ENCODE measurements around the gene SLC35F2.
"Not testable (repeated sequence)": the region's sequence is repeated elsewhere in the genome, so short reads cannot be mapped to it uniquely, and the experiment has no call there.

SLC35F2 gene

DNA sequence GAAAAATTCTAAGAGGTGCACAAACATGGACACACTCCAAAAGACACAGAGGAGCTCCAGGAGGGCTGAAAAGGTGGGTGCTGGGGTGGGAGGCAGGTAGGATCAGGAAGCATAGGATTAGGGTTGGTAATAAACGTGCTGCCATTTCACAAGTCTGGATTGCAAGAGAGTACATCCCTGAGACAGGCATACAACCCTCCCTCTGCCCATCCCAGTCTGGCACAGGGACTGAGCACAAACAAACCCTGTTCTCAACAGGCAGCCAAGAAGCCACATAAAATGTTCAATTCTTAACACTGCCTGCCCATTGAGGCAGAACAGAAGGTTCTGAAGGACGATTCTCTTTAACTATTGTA lies 18.5 kb downstream of the SLC35F2 start:
- no peak for DNase-seq

DNA sequence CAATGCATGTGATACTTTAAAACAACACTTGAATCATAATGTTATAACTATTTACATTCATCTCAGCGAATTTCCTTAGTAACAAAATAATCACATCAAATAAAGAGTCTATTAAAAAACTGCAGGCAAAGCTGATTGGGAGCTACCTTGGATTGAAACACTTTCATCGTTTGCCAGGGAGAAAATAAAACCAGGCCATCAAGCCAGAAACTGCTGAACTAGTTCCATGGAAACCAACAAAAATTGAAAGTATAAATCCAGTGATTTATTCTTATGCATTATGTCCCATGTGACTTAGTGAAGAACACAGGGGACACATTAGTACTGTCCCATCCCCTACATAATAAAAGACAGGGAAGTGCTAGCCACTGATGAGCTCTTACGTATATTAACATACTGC lies 21.7 kb downstream of the SLC35F2 start:
- DNase-seq, result no peak

DNA sequence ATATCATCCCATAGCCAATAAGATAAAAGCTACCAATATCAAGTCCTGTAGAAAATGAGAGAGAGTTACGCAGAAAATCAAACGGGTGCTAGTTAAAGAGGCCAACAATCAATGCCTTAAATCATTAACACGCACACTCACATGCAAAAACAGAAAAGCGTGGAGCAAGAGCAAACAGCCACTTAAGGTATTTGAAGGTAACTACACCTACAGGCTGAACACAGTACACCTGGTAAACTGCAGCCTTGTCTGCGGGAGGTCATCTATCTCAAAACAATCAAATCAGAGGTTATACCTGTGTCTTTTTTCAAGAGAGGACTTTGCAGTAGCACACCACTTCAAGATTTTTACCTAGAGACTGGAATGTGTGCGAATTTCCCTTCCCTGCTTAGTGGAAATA lies 23.6 kb downstream of the SLC35F2 start:
- DNase-seq, result no peak

DNA sequence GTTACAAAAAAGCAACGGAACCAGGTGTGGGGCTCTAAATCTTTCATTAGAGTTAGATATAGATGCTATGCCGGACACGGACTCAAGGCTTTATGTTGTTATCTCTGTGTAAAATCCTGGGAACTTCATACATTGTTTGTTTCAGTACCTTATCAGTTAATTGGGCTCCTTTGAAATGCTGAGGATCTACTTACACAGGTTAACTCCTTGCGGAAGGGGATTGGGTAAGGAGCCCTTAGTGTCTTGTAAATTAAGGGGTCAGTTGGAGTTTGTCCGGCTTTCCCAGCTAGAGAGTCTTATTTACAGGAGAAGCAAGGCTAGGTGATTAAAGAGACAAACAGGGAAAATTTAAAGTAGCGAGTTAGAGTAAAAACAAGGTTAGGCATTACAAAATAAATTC lies 24.7 kb downstream of the SLC35F2 start:
- not testable (repeated sequence) for DNase-seq

DNA sequence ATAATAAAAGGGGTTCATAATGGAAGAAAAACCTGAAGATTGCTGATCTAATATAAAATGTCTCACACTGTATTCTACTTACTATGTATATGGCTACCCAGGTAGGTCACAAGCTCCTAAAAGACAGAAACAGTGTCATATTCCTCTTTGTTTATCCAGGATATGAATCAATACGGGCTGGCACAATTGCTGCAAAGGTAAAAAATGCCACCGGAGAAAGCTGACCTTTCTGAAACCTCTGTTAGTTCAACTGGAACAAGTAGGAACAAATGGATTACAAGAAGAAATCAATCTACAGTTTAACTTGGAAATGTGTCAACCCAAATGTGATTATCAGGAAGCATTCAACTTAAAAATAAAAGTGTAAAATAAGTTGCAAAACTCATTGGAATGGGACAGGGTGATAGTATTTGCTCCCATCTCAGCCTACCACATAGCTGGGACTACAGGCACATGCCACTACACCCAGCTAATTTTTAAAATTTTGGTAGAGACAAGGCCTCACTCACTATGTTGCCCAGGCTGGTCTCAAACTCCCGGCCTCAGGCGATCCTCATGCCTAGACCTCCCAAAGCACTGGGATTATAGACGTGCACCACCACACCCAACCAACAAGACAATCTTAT lies 27.6 kb downstream of the SLC35F2 start:
- no peak for DNase-seq

DNA sequence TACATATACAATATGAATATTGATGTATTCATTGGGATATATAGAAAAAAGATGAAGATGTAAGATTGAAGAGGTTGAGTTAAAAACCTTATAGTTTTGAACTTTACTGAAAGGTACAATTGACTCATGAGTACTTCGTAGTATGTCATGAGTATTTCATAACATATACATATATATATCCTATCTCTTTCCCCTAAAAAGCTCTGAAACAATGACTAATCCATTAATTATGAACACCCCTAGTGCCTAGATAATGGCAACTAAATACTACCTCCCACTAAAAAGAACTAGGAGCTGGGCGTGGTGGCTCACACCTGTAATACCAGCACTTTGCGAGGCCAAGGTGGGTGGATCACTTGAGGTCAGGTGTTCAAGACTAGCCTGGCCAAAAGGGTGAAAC lies 31.5 kb downstream of the SLC35F2 start:
- DNase-seq, result no peak

DNA sequence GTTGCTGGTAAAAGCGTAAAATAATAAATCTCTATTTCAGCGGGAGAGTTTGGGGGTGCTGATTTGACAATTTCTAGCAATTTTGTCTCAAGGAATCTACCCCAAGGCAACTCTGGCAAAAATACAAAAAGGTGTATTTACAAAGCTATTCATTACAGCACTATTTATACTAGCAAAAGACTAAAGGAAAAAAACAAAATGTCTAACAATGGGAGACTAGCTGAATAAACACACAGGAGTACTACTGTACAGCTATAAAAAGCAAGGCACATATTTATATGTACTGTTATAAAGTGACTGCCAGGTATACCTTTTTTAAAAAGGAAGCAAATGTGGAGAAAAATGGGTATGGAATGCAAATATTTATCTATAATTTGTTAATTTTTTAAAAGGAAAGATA lies 32.7 kb downstream of the SLC35F2 start:
- DNase-seq, result no peak

DNA sequence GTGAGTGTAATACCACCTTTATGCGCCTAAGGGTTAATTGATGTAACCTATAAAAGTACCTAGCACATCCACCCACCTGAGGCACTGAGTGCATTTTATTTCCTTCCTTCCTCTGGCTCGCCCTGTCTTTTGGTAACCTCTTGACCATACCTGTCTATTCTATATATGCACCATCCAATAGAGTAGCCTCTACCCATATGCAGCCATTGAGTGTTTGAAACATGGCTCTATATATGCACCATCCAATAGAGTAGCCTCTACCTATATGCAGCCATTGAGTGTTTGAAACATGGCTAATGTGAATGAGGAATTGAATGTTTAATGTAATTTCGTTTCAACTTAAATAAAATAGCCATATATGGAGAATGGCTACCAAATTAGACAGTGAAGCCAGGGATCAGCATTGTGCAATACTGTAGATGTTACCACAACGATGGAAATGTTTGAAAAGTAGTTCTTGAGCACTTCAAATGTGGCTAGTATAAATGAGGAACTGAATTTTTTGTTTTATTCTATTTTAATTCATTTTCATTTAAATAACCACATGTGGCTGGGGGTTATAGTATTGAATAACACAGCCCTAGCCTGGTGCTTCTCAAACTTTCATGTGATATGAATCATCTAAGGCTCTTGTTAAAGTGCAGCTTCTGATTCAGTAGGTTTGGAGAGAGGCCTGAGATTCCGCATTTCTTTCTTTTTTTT lies 33.8 kb downstream of the SLC35F2 start:
- no peak for DNase-seq

DNA sequence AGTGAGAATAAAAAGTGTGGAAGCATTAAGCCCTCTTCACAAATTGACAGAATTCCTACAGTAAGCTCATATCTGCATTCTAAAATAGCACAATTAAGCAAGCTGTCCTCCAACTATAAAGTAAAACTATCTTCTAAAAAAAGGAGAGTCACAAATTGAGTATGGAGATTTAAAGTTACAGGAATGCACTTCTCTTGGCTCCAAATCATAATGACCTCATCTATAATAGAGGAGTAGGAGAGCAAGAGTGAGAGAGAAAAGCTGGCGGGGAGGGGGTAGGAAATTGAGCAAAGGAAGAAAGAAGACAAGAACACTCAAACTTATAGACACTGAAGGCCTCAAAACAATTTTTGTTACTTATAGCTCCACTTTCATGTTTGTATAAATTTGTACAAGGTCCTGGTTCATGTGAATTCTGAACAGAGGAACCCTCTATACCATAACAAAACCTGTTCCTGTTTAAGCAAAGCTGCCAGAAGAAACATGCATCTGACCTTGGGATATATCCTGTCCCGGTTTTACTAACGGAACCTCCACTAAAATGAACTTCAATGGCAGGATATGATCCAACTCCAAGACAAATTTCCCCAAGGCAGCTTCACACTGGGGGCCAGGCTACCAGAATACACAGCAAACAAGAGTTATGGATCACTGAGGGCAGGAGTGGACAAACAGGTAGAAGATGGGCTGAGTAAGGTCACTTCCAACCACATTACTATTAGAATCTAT lies 37.2 kb downstream of the SLC35F2 start:
- no peak for DNase-seq

DNA sequence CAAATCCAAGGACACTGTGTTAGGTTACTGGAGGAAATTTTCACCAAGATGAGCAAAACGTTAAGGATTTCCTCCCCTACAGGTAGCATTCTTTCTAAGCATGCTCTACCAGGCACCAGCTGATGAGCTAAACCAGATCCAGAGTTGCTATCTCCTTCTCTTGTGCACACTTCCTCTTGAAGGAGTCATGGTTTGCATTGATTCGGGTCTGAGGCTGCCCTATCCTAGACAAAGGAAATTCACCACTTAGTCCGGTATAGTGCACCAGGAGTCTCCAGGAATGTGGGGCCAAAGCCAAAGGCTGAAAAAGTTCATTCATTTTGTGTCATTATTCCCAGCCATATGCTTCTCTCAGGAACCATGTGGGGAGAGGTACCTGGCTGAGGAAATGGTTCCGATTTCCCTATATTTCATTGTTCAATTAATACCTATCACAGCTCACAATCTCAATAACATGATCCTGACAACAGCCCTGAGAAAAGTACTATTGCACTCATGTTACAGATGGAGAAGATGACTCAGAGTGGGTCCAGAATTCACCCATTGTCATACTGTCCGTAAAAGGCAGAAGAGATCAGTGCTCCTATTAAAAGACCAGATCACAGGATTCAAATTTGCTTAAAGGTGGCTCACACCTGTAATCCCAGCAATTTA lies 39.1 kb downstream of the SLC35F2 start:
- no peak for DNase-seq

DNA sequence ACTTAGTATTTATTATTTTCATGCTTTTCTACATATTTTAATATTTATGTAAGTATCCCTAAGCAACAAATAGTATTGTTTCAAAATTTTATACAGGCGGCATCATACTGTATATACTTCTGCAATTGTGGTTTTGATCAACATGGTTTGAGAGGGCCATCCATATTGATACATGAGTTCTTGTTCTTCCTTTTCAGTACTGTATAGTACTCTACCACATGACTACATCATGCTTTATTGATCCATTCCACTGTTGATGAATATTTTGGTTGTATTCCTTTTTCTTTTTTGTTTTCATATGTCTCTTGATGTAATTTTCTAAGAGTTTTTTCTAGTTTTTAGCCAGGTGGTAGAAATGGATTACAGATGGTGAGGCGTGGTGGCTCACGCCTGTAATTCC lies 40.1 kb downstream of the SLC35F2 start:
- DNase-seq, result no peak

DNA sequence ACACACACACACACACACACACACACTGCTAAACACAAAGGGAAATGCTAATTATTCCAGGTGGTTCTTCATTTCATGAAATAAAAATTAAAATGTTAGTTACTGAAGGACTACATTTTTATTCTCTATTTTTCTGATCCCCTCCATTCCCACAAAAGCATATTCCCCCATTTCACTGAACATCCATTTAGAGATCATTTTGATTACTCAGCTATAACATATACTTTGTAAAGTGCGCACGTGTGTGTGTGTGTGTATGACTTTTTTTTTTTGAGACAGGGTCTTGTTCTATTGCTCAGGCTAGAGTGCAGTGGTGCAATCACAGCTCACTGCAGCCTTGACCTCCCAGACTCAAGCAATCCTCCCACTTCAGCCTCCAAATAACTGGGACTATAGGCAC lies 42.6 kb downstream of the SLC35F2 start:
- DNase-seq, result no peak

DNA sequence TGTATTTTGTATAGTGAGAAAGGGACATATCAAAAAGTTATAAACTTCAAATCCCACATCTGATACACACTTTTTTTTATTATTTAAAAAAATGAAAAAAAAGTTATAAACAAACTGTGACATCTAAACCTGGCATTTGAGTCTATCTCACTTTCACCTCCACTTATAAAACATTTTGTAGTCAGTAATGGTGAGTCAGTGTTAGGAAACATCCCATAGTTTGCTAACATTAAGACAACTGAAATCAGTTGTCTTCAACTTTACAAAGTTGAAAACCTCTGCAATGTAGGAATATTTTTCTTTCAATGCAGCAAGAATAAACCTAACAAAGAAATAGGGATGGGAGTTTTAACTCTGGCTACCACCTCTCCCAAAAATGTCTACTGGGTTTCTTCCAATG lies 47.7 kb downstream of the SLC35F2 start:
- DNase-seq, result no peak

DNA sequence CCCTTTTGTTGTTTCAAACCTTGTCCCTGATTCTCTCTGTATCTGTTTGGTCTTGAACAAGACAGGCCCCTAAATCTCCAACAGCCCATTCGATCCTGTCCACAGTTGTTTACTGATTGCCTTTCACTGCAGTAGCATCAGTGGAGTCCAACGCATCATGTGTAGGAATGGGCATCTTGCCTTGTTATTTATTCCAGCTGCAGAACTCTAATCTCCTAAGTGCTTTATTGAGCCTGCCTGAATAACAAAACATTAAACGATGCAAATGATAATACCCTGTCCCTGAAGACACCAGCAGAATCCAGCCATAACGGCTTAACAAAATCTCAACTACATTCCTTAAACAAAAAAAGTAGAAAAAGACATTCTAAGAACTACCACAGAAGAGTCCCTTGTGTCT lies 50.1 kb downstream of the SLC35F2 start:
- no peak for DNase-seq

DNA sequence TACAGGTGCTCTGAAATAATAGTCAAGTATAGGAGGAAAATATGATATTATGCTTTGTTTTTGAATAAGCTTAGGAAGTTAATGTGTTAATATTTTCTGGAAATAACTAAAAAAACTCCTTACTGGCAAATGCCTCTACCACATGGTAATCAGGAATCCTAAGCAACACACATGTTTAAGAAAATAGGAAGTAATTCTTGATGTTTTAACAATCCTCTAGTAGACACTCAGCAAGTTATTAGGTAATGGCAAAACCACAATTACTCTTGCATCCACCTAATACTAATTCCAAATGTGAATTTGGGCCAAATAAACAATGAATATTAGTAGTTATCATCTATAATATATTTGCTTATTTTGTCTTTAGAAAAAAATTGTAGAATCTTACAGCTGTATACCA lies 53.6 kb downstream of the SLC35F2 start:
- DNase-seq, result no peak

DNA sequence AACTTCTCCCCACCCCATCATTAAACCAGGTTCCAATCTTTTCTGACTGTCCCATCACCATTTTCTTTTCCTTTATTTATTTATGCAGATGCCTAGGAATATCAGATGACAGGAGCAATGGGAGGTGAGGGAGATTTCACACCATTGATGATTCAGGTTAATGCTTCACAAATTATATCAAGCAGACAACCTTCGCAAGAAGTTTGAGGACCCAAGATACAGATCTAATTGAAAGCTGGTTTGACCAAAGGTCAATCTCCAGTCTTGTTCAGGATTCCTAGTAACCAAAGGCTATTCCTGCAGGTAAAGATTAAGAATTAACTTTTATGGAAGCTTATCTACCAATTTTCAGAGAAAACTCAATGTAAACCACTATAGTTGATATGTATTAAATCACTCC lies 54.4 kb downstream of the SLC35F2 start:
- DNase-seq, result no peak

DNA sequence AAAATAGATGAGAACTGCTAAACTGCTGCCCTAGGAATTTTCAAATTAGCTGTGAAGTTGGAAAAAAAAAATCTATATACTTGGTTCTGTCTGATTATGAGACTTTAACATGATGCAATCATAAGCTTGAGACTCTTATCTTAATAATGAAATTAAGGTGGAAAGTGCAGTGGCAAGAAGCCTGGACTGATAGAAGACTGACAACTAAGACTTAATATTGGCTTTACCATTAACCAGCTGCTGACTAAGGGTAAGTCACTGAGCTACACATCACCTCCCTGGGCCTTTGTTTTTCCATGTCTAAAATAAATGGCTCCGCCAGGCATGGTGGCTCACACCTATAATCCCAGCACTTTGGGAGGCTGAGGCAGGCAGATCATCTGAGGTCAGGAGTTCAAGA lies 56.9 kb downstream of the SLC35F2 start:
- DNase-seq, result no peak

DNA sequence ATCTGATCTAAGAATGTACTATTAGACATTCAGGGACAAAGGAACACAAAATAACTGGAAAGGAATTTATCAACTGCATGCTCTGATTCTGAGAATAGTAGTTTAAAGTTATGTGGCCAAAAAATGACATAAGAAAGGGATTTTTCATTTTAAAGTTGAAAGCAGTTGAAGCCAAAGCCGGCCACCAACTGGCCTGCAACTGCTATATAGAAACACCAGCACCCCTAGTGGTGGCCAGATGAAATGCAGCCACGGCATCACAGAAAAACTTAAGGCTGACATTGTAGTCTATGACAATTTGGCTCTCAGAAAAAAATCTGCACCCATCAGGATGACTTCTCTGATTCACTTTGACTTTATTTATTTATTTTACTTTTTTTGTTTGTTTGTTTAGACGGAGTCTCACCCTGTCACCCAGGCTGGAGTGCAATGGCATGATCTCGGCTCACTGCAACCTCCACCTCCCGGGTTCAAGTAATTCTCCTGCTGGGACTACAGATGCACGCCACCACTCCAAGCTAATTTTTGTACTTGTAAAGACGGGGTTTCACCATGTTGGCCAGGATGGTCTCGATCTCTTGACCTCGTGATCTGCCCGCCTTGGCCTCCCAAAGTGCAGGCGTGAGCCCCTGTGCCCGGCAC lies 59.2 kb downstream of the SLC35F2 start:
- DNase-seq, result peak; percentile 55 to 65

DNA sequence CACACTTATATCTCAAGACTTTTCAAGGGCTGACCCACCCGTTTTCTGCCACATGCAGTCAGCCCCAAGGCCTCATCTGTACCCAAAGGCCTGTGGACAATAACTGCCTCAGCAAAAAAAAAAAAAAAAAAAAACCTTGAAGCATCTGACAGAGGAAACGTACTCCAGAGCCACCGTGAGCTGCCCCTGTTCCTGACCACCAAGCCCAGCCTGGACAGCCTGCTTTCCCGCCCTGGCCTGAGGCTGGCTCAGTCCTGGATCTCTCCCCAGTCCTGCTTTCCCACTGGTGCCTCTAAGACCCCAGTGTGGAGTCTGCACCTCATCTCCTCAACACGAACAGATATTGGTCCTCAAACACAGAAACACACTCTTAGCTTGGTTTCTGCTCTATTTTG lies 66.5 kb downstream of the SLC35F2 start:
- no peak for DNase-seq

DNA sequence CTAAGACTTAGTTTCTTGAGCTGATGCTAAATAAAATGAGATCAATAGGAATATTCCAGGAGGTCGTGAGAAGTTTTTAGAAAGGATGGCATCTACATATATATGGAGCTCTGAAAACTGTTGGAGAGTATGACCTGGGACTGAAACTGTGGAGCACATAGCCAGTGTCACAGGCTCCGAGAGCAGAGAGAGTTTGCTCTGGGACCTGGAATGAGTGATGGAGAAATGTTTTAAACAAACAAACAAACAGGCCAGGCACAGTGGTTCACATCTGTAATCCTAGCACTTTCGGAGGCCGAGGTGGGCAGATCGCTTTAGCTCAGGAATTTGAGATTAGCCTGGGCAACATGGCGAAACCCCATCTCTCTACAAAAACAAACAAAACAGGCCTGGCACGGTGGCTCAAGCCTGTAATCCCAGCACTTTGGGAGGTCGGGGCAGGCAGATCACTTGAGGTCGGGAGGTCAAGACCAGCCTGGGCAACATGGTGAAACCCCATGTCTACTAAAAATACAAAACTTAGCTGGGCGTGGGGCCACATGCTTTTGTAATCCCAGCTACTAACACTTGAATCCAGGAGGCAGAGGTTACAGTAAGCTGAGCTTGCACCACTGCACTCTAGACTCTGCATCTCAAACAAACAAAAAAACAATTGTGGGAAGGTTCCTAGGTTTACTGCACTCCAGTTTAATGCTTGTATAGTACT lies 67.1 kb downstream of the SLC35F2 start:
- DNase-seq, result no peak

DNA sequence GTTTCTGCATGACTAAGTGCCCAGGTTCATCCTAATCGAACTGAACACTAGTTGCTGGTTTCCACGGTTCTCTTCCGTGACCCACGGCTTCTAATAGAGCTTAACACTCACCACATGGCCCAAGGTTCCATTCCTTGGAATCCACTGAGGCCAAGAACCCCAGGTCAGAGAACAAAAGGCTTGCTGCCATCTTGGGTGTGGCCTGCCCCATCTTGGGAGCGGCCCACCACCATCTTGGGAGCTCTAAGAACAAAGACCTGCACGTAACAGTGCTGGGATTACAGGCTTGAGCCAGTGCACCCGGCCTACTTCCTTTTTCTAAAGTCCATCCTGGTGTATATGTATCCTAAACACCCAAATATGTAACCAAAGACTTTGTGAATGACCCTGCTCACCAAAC lies 68.8 kb downstream of the SLC35F2 start:
- no peak for DNase-seq

DNA sequence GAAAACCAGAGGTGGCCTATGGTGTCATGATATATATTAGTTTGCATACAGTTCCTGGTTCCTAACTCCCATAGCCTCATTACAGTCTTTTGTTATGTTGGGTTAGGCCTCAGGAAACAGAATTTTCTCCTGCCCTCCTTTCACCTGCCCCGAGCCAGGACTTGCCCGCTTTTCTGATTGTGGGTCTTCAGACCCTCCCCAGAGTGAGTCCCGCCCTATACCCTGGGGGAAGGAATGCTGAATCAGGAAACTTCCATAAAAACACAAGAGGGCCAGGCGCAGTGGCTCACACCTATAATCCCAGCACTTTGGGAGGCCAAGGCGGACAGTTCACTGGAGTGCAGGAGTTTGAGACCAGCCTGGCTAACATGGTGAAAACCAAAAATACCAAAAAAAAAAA lies 70.9 kb downstream of the SLC35F2 start:
- DNase-seq, result no peak

DNA sequence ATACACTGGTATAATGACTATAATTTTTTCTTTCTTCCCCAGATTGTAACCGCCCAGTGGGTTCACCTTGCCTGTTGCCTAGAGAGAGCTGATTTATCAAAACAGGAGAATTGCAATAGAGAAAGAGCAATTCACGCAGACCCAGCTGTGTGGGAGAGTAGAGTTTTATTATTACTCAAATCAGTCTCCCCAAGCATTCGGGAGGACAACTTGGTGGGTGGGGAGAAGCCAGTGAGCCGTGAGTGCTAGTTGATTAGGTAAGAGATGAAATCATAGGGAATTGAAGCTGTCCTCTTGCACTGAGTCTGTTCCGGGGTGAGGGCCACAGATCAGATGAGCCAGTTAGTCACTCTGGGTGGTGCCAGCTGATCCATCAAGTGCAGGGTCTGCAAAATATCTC lies 73.2 kb downstream of the SLC35F2 start:
- DNase-seq, result peak; percentile 10 to 32

All from stimulated activated CD4-positive, alpha-beta T cell treated with anti-CD3 and anti-CD28 coated beads, Interleukin-2, amount 100 ng/mL, for 48 hours (primary cell).